ENCODE measurements around the gene EML4.

Gene EML4

DNA sequence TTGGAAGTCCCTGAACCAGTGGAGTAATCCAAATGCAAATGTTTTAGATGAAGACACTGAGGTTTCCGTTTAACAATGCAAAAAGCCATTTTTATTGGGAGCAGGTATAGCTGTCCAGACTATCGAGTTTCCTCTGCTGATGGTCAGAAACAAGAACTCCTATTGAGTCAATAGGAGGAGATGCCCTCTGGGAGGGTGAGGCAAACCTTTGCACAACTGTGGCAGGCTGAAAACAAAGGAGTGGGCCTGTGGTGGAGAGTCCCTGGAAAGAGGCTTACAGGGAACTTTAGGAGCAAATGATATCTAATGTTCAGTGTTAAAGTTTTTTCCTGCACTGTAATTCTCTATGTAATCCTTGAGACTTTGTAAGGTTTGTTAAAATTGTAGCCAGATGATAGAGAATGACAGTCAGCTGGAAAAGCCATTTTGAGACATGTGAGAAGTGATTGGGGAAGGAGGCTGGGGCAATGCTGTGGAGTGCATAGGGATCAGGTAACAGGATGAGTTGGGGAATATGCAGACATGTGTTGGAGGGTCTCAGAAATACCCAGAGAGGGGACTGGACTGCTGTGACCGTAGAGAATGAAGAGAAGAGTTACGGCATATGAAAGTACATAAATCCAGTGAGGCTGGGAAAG, 15.1 kb upstream of the EML4 start:
- no peak for DNase-seq (ENCODE audit: low read depth)
- in situ Hi-C loops (cut with HindIII; ENCODE audit: low sequenced_read_pairs), result no loop called here
- H3K4me3 ChIP-seq (ENCODE audit: low read depth, low read length), result no peak overlapping the region
- TF ChIP-seq, protein P1, sequence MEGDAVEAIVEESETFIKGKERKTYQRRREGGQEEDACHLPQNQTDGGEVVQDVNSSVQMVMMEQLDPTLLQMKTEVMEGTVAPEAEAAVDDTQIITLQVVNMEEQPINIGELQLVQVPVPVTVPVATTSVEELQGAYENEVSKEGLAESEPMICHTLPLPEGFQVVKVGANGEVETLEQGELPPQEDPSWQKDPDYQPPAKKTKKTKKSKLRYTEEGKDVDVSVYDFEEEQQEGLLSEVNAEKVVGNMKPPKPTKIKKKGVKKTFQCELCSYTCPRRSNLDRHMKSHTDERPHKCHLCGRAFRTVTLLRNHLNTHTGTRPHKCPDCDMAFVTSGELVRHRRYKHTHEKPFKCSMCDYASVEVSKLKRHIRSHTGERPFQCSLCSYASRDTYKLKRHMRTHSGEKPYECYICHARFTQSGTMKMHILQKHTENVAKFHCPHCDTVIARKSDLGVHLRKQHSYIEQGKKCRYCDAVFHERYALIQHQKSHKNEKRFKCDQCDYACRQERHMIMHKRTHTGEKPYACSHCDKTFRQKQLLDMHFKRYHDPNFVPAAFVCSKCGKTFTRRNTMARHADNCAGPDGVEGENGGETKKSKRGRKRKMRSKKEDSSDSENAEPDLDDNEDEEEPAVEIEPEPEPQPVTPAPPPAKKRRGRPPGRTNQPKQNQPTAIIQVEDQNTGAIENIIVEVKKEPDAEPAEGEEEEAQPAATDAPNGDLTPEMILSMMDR (IDR thresholded peaks at IDR 0.05; ENCODE audit: low read depth, low read length, missing control alignments), result no peak

DNA sequence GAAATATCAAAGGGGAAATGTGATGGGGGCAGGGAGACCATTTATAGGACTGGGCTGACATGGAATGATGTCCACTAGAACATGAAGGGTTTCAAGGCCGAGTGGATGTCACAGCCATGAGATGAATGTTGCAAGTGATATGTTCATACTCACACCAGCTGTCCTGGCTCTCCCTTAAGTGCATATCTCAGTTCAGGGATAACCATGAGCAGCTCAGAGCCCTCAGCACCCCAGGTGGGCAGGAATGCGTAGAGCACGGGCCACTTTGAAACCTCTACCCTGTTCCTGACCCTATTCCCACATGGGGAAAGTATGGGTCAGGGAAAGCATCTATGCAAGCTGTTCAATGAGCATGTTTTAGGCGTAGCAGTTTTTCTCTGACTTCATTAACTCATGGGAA, 12.4 kb upstream of the EML4 start:
- H3K4me3 ChIP-seq (ENCODE audit: low read depth, low read length), result no peak overlapping the region
- in situ Hi-C loops (cut with HindIII; ENCODE audit: low sequenced_read_pairs), result no loop called here
- no peak for DNase-seq (ENCODE audit: low read depth)
- TF ChIP-seq, protein P1 (IDR thresholded peaks at IDR 0.05; ENCODE audit: low read depth, low read length, missing control alignments), result no peak

DNA sequence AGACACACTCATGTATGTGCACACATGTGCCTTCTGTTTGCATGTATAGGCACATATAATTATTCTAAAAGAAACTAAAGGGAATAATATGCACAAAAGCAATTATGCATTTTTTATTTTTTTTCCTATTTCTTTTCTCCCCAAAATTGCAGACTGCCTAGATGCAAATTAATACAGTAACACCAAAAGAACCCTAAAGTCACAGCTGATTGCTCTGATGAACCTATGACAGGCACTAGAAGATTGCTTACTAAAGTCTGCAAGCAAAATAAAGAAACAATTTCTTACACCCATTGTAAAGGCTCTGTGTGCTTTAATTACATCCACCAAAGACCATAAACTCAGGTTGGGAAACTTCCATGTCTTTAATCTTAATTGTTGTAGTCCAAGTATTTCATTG, 7.7 kb upstream of the EML4 start:
- DNase-seq (ENCODE audit: low read depth), result no peak
- TF ChIP-seq, protein P1 (IDR thresholded peaks at IDR 0.05; ENCODE audit: low read depth, low read length, missing control alignments), result no peak
- in situ Hi-C loops (cut with HindIII; ENCODE audit: low sequenced_read_pairs), result no loop called here
- no peak overlapping the region for H3K4me3 ChIP-seq (ENCODE audit: low read depth, low read length)

DNA sequence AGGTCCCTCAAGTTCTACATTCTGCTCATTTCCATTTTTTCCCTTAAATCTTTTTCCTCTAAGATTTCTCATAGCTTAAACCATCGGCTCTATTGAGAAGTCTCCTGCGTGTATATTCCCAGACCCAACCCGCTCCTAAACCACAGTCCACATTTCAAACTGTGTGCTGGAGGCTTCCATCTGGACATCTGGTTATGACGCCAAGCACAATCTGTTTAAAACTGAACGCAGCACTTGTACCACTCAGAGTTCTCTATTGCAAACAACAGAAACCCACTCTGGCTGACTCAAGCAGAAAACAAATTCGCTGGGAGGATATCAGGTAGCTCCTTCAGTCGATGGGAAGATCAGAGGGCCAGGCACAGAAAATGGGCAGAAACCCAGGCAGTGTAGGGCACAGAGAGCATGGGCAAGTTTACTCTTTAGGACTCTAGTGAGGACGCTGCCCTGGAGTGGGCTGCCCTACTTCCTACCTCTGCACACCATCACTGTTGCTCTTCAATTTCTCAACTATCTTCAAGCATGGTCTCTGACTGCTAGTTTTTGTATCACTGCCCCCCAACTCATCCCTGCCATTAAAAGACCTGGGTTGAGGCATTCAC, 5.6 kb upstream of the EML4 start:
- no peak overlapping the region for H3K4me3 ChIP-seq (ENCODE audit: low read depth, low read length)
- DNase-seq (ENCODE audit: low read depth), result no peak
- in situ Hi-C loops (cut with HindIII; ENCODE audit: low sequenced_read_pairs), result no loop called here
- TF ChIP-seq, protein P1 (IDR thresholded peaks at IDR 0.05; ENCODE audit: low read depth, low read length, missing control alignments), result no peak

DNA sequence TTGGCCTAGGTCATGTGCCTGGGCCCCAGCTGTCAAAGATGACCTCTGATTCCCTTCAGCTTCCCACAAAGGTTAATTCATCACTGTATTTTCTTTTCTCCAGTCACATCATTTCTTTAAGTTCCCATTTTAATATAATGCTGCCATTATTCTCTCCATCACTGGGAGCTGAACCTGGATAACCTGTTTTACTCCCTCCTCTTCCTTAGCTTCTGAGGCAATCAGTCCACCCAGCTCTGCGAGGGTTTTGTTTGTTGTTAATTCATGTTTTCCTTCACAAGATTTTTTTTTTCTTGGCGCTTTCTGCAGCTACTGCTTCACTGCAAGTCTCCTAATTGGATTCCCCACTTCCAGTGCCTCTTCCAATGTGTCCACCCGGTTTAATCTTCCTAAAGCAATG, 5.1 kb upstream of the EML4 start:
- TF ChIP-seq, protein P1 (IDR thresholded peaks at IDR 0.05; ENCODE audit: low read depth, low read length, missing control alignments), result no peak
- no peak for DNase-seq (ENCODE audit: low read depth)
- in situ Hi-C loops (cut with HindIII; ENCODE audit: low sequenced_read_pairs), result no loop called here

DNA sequence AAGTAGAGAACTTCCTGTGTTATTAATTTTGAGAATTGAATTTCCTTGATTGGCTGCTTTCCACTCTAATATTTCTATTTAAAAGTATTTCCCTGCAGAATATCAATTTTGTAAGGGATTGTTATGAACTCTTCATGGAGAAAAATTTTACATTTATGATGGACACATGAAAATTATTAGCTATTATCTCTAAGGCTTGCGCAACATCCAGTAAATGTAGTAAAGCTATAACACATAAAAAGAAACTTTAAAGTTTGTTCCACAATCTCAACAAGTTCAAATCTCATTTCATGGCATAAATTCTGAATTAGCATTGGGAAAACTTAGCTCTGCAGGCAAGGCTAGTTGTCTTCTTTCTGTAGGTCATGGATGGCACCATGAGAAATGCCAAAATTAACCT, 4.2 kb upstream of the EML4 start:
- in situ Hi-C loops (cut with HindIII; ENCODE audit: low sequenced_read_pairs), result no loop called here
- no peak for DNase-seq (ENCODE audit: low read depth)
- TF ChIP-seq, protein P1 (IDR thresholded peaks at IDR 0.05; ENCODE audit: low read depth, low read length, missing control alignments), result no peak
- no peak overlapping the region for H3K4me3 ChIP-seq (ENCODE audit: low read depth, low read length)

More for the DNA sequence above, 5.1 kb upstream of the EML4 start:
- H3K4me3 ChIP-seq (ENCODE audit: low read depth, low read length), result no peak overlapping the region

Data from astrocyte of the cerebellum (primary cell).